Kidney (tissue), 14 donors: ENCODE results near the gene SPATA25. TPM values are rescaled to one million over a fixed set of nuclear protein-coding genes. Genes with fewer than 3 reads are reported as not detected.

ENCODE experiments used
- DNase-seq, 5 donors: peaks; one replicate each; pipeline ENCODE4 v3.0.0-alpha.2; 2013 to 2020
- FAIRE-seq: peaks from 2 replicates; lab custom pipeline; 2012; peaks lifted over from hg19 to GRCh38; lab: Jason Lieb, UNC
- H3K27ac ChIP-seq, 2 donors: one replicate each; pipeline ENCODE4 v1.7.0; 2013; ENCODE audit warnings: low read depth in 2 of 2, low read length in 2 of 2, inconsistent platforms in 1 of 2
- H3K27me3 ChIP-seq: one replicate; pipeline ENCODE4 v1.7.1; 2013; ENCODE audit warnings: low read length, inconsistent platforms; ENCODE audit not compliant: control insufficient read depth, insufficient read depth
- H3K36me3 ChIP-seq, 3 donors: one replicate each; pipeline versions ENCODE4 v1.7.0 to v1.7.1; 2013; ENCODE audit warnings: low read length in 3 of 3, control low read depth in 1 of 3, inconsistent platforms in 1 of 3; ENCODE audit not compliant: insufficient read depth in 3 of 3, control insufficient read depth in 2 of 3
- H3K4me1 ChIP-seq, 3 donors: one replicate each; pipeline versions ENCODE4 v1.7.0 to v1.7.1; 2013; ENCODE audit warnings: low read length in 3 of 3, inconsistent platforms in 1 of 3, low read depth in 1 of 3; ENCODE audit not compliant: control insufficient read depth in 2 of 3, insufficient read depth in 2 of 3
- H3K4me3 ChIP-seq, 3 donors: one replicate each; pipeline versions ENCODE4 v1.7.0 to v1.8.1; 2013; ENCODE audit warnings: low read length in 3 of 3, control low read depth in 1 of 3, inconsistent platforms in 1 of 3
- H3K9ac ChIP-seq, 3 donors: one replicate each; pipeline versions ENCODE4 v1.7.0 to v1.7.1; 2013; ENCODE audit warnings: low read length in 3 of 3, control low read depth in 1 of 3, inconsistent platforms in 1 of 3
- H3K9me3 ChIP-seq, 3 donors: one replicate each; pipeline versions ENCODE4 v1.7.0 to v1.7.1; 2013; ENCODE audit warnings: low read length in 3 of 3, control low read depth in 1 of 3, inconsistent platforms in 1 of 3; ENCODE audit not compliant: control insufficient read depth in 2 of 3, insufficient read depth in 1 of 3
- intact Hi-C: fragments of 100-400 bp; cut with DNase I; formaldehyde crosslinking; loops from one replicate; pipeline ENCODE4 v1.11.1; 2022
- polyA plus RNA-seq: library from polyadenylated mRNA; stranded (reverse); fragments of 350-450 nt; fragmentation: Illumina TruSeq; extraction: RNeasy Lipid Tissue Mini Kit (QIAGEN cat#74804); gene quantifications from one replicate; pipeline ENCODE4 v1.2.3, GENCODE V29; 2014; ENCODE audit warnings: low read depth, low replicate concordance; ENCODE audit not compliant: insufficient read depth
- total RNA-seq: library from RNA; stranded (reverse); fragmentation: NEBNext Ultra II Directional; extraction: Animal tissue kit (Norgen Biotek cat#: 25700); gene quantifications from one replicate; pipeline ENCODE4 v1.2.1, GENCODE V29; 2021
- TF ChIP-seq, protein P1 (sequence below): IDR thresholded peaks from 3 replicates; pipeline ENCODE4 v1.5.1; 2012; ENCODE audit warnings: mild to moderate bottlenecking, moderate library complexity, borderline replicate concordance; ENCODE audit not compliant: insufficient read depth; ENCODE audit errors: extremely low read depth
- donor health status: control.
- donor health status: control.
- donor health status: control.
- donor health status: control.
- donor health status: control.
- donor health status: DM: yes; HTN: yes; CAD: no.
- donor health status: Normal renal cell carcinoma (clear cell type).

Gene SPATA25
- total and polyA plus RNA-seq, 2 donors from 2014 or later: 6.7 TPM

DNA sequence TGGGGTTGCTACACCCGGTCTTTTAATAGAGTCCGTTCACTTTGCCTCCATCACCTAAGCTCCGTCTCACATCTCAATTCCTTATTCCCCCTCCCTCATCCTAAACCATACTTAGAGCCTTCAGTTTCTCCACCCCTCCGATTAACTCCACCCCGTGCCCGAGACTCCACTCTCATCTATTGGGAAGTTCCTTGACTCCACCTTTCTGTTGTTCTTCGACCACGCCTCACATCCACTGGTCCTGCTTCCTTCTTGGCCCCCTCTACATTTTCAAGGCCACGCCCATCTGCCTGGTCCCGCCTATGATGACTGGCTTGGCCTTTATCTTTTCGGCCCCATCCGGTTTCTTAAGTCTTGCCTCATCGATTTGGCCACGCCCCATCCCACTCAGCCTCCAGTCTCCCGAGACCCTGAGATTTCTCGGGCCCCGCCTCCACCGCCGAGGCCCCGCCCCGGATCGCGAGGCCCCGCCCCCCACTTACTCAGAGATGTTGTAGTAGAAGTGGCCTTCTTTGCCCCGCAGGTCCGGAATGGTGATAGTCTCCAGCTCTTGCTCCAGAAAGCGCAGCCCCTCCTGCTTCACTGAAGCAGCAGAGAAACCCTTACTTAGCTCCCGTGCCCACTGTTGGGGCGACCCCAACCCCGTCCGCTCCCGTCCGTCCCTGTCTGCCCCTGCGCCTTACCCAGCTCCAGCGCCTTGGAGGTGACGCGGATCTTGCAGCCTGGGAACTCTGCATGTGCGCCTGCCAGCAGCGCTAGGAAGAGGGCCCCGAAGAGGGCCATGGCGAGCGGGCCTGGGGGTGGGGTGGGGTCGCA, 23.5 kb upstream of the SPATA25 start:
- H3K27ac ChIP-seq: peak overlapping the region; percentile 80 to 89
- no peaks in the 10 kb centered on the region for H3K27me3 ChIP-seq
- H3K9ac ChIP-seq: peak overlapping the region; percentile 29 to 57 (median 55)
- intact Hi-C loops: no loop called here
- peak overlapping the region; percentile 62 to 70 (median 67) for H3K4me3 ChIP-seq
- FAIRE-seq (peak; percentile 54), DNase-seq (peak; percentile 98 to 99 (median 99))
- H3K4me1 ChIP-seq: peaks cover 0 to 8% (median 0%) of the 10 kb centered on the region in 3 donors
- no peaks in the 10 kb centered on the region for H3K36me3 ChIP-seq
- H3K9me3 ChIP-seq: no peaks in the 10 kb centered on the region
- TF ChIP-seq, protein P1, sequence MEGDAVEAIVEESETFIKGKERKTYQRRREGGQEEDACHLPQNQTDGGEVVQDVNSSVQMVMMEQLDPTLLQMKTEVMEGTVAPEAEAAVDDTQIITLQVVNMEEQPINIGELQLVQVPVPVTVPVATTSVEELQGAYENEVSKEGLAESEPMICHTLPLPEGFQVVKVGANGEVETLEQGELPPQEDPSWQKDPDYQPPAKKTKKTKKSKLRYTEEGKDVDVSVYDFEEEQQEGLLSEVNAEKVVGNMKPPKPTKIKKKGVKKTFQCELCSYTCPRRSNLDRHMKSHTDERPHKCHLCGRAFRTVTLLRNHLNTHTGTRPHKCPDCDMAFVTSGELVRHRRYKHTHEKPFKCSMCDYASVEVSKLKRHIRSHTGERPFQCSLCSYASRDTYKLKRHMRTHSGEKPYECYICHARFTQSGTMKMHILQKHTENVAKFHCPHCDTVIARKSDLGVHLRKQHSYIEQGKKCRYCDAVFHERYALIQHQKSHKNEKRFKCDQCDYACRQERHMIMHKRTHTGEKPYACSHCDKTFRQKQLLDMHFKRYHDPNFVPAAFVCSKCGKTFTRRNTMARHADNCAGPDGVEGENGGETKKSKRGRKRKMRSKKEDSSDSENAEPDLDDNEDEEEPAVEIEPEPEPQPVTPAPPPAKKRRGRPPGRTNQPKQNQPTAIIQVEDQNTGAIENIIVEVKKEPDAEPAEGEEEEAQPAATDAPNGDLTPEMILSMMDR: no peak

DNA sequence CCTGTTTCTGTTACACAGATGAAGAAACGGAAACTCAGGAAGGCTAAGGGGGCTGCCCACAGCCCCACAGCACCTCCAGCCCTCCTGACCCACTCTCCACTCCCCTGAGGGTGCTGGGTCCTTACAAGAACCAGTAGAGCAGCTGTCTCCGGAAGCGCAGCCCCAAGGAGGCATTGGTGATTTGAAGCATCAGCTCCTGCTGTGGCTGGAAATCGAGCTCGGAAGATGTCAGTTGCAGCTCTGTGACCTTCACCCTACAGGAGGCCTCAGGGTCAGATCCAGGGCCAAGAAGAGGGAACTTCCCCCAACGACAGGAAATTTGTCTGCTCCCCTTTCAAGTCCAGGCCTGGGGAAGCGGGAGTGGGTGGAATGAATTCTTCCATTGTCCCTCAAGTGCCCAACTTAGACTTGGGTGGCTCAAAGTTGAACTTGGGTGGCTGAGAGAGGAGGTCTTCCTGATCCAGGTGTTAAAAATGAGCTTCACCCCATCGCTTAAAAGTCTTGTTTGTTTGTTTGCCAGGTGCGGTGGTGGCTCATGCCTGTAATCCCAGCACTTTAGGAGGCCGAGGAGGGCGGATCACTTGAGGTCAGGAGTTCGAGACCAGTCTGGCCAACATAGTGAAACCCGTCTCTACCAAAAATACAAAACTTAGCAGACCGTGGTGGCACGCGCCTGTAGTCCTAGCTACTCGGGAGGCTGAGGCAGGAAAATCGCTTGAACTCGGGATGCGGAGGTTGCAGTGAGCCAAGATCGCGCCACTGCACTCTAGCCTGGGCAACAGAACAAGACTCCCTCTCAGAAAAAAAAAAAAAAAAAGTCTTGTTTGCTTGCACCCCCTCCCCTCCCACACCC, 22.6 kb upstream of the SPATA25 start:
- no peak overlapping the region for H3K9ac ChIP-seq
- TF ChIP-seq, protein P1: no peak
- peak in 1 of 5 donors; percentile 56 for DNase-seq

DNA sequence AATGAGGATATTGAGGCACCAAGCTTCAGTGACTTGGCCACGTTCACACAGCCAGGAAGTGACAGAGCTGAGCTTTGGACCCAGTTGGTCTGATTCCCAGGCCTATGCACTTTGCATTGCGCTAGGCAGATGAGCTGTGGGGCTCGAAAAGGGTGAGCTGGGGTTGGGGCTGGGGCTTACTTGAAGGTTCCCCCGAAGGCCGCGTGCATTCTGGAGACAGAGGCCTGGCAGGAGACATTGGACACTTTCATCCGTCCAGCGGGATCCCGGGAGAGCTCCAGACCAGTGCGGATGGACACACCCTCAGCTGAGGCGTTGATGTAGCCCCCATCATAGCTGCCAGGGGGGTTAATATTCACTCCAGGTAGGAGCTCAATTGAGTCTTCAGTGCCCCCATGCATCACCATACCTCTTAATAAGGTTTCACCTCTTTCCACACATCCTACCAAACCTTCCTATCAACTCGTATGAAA, 21.9 kb upstream of the SPATA25 start:
- DNase-seq: peak in 2 of 5 donors; percentile 52 to 67
- H3K4me3 ChIP-seq: no peak overlapping the region

More for the DNA sequence above, 22.6 kb upstream of the SPATA25 start:
- H3K4me1 ChIP-seq: peaks cover 0 to 8% (median 0%) of the 10 kb centered on the region in 3 donors
- intact Hi-C loops: no loop called here
- H3K4me3 ChIP-seq: no peak overlapping the region
- no peaks in the 10 kb centered on the region for H3K9me3 ChIP-seq
- no peaks in the 10 kb centered on the region for H3K27me3 ChIP-seq
- FAIRE-seq: no peak
- H3K27ac ChIP-seq: peak overlapping the region in 1 of 2 donors; percentile 65
- no peaks in the 10 kb centered on the region for H3K36me3 ChIP-seq

More for the DNA sequence above, 21.9 kb upstream of the SPATA25 start:
- FAIRE-seq: no peak
- H3K36me3 ChIP-seq: no peaks in the 10 kb centered on the region
- TF ChIP-seq, protein P1: no peak
- no peaks in the 10 kb centered on the region for H3K27me3 ChIP-seq
- H3K27ac ChIP-seq: no peak overlapping the region
- H3K9ac ChIP-seq: no peak overlapping the region
- H3K9me3 ChIP-seq: no peaks in the 10 kb centered on the region
- intact Hi-C loops: no loop called here
- H3K4me1 ChIP-seq: peaks cover 0 to 6% (median 0%) of the 10 kb centered on the region in 3 donors
